OCI-LY1 (cell line): Measurements from ENCODE around the gene LRRC70.

ENCODE experiments used
- H2AFZ ChIP-seq: fragments of 200-600 bp; sonication (generic), shearing (Covaris generic); 2 replicates; pipeline ENCODE4 v1.6.0; 2014; ENCODE audit warnings: antibody characterized with exemption, mild to moderate bottlenecking, low read length
- H3F3A ChIP-seq: fragments of 200-600 bp; sonication (generic), shearing (Covaris generic); 2 replicates; pipeline ENCODE4 v1.6.0; 2014; ENCODE audit warnings: mild to moderate bottlenecking, antibody characterized with exemption, low read length, moderate library complexity; ENCODE audit not compliant: insufficient read depth
- H3K27ac ChIP-seq: fragments of 200-600 bp; sonication (generic); 2 replicates; pipeline ENCODE4 v1.5.1; 2014; ENCODE audit warnings: low read length, mixed run types, mild to moderate bottlenecking, low read depth; ENCODE audit not compliant: poor library complexity, severe bottlenecking
- H3K27me3 ChIP-seq: fragments of 200-600 bp; sonication (generic); 2 replicates; pipeline ENCODE4 v1.6.0; 2014; ENCODE audit warnings: antibody characterized with exemption, mild to moderate bottlenecking, low read length, moderate library complexity; ENCODE audit not compliant: insufficient read depth
- H3K36me3 ChIP-seq: fragments of 200-600 bp; sonication (generic); 2 replicates; pipeline ENCODE4 v1.6.1; 2014; ENCODE audit warnings: mild to moderate bottlenecking, antibody characterized with exemption, low read length, moderate library complexity, mixed read lengths; ENCODE audit not compliant: insufficient read depth
- H3K4me1 ChIP-seq: fragments of 200-600 bp; sonication (generic); 2 replicates; pipeline ENCODE4 v1.5.1; 2014; ENCODE audit warnings: mild to moderate bottlenecking, low read length, moderate library complexity; ENCODE audit not compliant: insufficient read depth, severe bottlenecking
- H3K4me2 ChIP-seq: fragments of 200-600 bp; sonication (generic), shearing (Covaris generic); 2 replicates; pipeline ENCODE4 v1.6.1; 2014; ENCODE audit warnings: low read length
- H3K4me3 ChIP-seq: fragments of 200-600 bp; sonication (generic); 2 replicates; pipeline ENCODE4 v1.5.1; 2014; ENCODE audit warnings: low read length, low read depth, mild to moderate bottlenecking, mixed read lengths; ENCODE audit not compliant: poor library complexity, severe bottlenecking
- H3K79me2 ChIP-seq: fragments of 200-600 bp; shearing (Covaris generic); 2 replicates; pipeline ENCODE4 v1.6.1; 2016; ENCODE audit warnings: mixed run types, low read length, mixed read lengths; ENCODE audit not compliant: insufficient read depth
- H3K9ac ChIP-seq: fragments of 200-600 bp; sonication (generic), shearing (Covaris generic); 2 replicates; pipeline ENCODE4 v1.6.1; 2014; ENCODE audit warnings: mild to moderate bottlenecking, low read length, mixed read lengths
- H3K9me2 ChIP-seq: fragments of 200-600 bp; sonication (generic), shearing (Covaris generic); 2 replicates; pipeline ENCODE4 v1.6.1; 2014; ENCODE audit warnings: low read depth, mild to moderate bottlenecking, low read length, mixed read lengths
- H3K9me3 ChIP-seq: fragments of 200-600 bp; shearing (Covaris generic); 2 replicates; pipeline ENCODE4 v1.6.1; 2014; ENCODE audit warnings: low read length, mixed read lengths
- H4K20me1 ChIP-seq: fragments of 200-600 bp; sonication (generic), shearing (Covaris generic); 2 replicates; pipeline ENCODE4 v1.6.0; 2016; ENCODE audit warnings: mild to moderate bottlenecking, low read length; ENCODE audit not compliant: insufficient read depth
- CTCF ChIP-seq: fragments of 200-600 bp; sonication (generic), shearing (Covaris generic); IDR thresholded peaks from 2 replicates; pipeline ENCODE4 v1.5.1; 2017; ENCODE audit warnings: mild to moderate bottlenecking, antibody characterized with exemption, low read length, moderate library complexity, mixed read lengths
- EZH2 ChIP-seq: fragments of 200-600 bp; sonication (generic), shearing (Covaris generic); IDR thresholded peaks from 2 replicates; pipeline ENCODE4 v1.8.0; 2017; ENCODE audit warnings: borderline replicate concordance, mixed run types, mild to moderate bottlenecking, antibody characterized with exemption, low read length, moderate library complexity, mixed read lengths

Gene LRRC70

GRCh38 chr5:62575489-62575888, 3.1 kb upstream of the LRRC70 start:
- no peaks in the 10 kb centered on the region for H3K27me3 ChIP-seq
- H3K9me2 ChIP-seq: no peaks in the 10 kb centered on the region
- peaks cover 10% of the 10 kb centered on the region for H3K4me1 ChIP-seq
- H3K79me2 ChIP-seq: no peaks in the 10 kb centered on the region; the same call in 1 of the 2 replicates
- H3K9ac ChIP-seq: no peak overlapping the region
- no peak overlapping the region for H3K27ac ChIP-seq
- H4K20me1 ChIP-seq: no peaks in the 10 kb centered on the region
- H3K4me2 ChIP-seq: no peak overlapping the region
- H2AFZ ChIP-seq: no peak overlapping the region
- H3F3A ChIP-seq: no peaks in the 10 kb centered on the region
- no peak overlapping the region for H3K4me3 ChIP-seq
- TF ChIP-seq EZH2: no peak
- H3K9me3 ChIP-seq: no peaks in the 10 kb centered on the region
- no peaks in the 10 kb centered on the region; the same call in 1 of the 2 replicates for H3K36me3 ChIP-seq

DNA sequence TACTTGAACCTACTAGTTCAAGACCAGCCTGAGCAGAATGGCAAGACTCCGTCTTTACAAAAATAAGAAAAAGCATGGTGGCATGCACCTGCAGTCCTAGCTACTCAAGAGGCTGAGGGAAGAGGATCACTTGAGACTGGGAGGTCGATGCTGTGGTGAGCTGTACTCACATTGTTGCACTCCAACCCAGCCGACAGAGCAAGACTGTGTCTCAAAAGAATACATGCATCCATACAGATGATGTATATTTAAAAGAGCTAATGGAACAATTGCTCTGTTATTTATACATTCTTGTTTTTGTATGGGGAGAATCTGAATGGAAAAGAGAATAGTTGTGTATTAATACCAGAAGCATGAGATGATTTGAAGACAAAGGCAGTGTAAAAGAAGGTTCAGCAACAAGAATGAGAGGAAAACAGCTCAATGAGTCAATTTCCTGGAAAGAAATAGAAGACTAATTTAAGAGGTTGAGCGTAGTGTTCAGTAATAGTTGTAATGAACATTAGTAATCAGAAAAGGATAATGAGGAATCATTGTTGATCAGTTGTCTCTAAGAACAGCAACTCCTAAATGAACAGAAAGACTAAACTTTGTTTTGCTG, 1.9 kb upstream of the LRRC70 start:
- Histone ChIP-seq H3F3A (no peaks in the 10 kb centered on the region), H3K4me2 (no peak overlapping the region), H3K9me2 (no peaks in the 10 kb centered on the region), H3K36me3 (no peaks in the 10 kb centered on the region; the same call in 1 of the 2 replicates), H3K27ac (no peak overlapping the region), H3K9ac (no peak overlapping the region), H2AFZ (no peak overlapping the region), H3K4me1 (peaks cover 10% of the 10 kb centered on the region), H3K4me3 (no peak overlapping the region), H3K79me2 (no peaks in the 10 kb centered on the region; the same call in 1 of the 2 replicates), H4K20me1 (no peaks in the 10 kb centered on the region), H3K27me3 (no peaks in the 10 kb centered on the region), H3K9me3 (no peaks in the 10 kb centered on the region)
- no peak for TF ChIP-seq EZH2
- TF ChIP-seq CTCF: no peak

DNA sequence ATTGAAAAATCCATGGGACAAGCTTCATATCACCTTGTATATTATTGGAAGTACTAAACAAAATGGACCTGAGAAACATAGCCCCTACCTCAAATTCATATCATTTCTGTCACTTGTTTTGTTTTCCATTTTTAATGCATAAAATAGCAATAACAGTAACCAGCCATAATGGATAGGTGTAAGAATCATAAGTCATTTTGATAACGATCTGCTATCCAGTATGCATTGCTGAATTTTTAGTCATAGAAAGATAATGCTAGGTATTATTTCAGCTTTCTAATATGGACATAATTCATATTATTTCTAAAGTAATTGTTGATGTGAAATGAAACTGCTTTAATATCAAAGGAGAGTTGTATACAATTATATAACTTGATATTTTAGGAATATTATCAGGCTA, 1.1 kb upstream of the LRRC70 start:
- Histone ChIP-seq H3K9ac (no peak overlapping the region), H3K36me3 (no peaks in the 10 kb centered on the region; the same call in 1 of the 2 replicates), H3F3A (no peaks in the 10 kb centered on the region), H3K4me1 (peaks cover 10% of the 10 kb centered on the region), H2AFZ (no peak overlapping the region), H3K79me2 (no peaks in the 10 kb centered on the region; the same call in 1 of the 2 replicates), H4K20me1 (no peaks in the 10 kb centered on the region), H3K27ac (no peak overlapping the region), H3K4me2 (no peak overlapping the region), H3K9me2 (no peaks in the 10 kb centered on the region), H3K27me3 (no peaks in the 10 kb centered on the region), H3K9me3 (no peaks in the 10 kb centered on the region), H3K4me3 (no peak overlapping the region)
- TF ChIP-seq CTCF (no peak), EZH2 (no peak)

GRCh38 chr5:62579761-62580160, 1.1 kb downstream of the LRRC70 start:
- Histone ChIP-seq H3K9me2 (no peaks in the 10 kb centered on the region), H4K20me1 (no peaks in the 10 kb centered on the region), H3K9ac (no peak overlapping the region), H3K27ac (no peak overlapping the region), H3K79me2 (no peaks in the 10 kb centered on the region; the same call in 1 of the 2 replicates), H3K4me2 (no peak overlapping the region), H3K27me3 (no peaks in the 10 kb centered on the region), H3K4me3 (no peak overlapping the region), H3K4me1 (peaks cover 10% of the 10 kb centered on the region), H3K9me3 (no peaks in the 10 kb centered on the region), H3F3A (no peaks in the 10 kb centered on the region), H2AFZ (no peak overlapping the region), H3K36me3 (no peaks in the 10 kb centered on the region; the same call in 1 of the 2 replicates)
- TF ChIP-seq CTCF (no peak), EZH2 (no peak)
